HG02970 (cell line): Measurements from ENCODE around the gene PEX7.
"Not testable (repeated sequence)": the region's sequence is repeated elsewhere in the genome, so short reads cannot be mapped to it uniquely, and the experiment has no call there.

ENCODE experiments used
- ATAC-seq: cut with Tn5 transposase; IDR thresholded peaks from one replicate; pipeline ENCODE4 v1.9.1; 2021; ENCODE audit warnings: mild to moderate bottlenecking, moderate library complexity, moderate number of reproducible peaks; ENCODE audit not compliant: unreplicated experiment, low FRiP score

Gene PEX7

GRCh38 chr6:136790411-136791295 is 31.7 kb upstream of the PEX7 start:
- ATAC-seq: no peak

- peak; percentile 24 for ATAC-seq
These were observed 30.9 kb upstream of the PEX7 start for GRCh38 chr6:136791296-136792094.

- no peak for ATAC-seq
These were observed 30.3 kb upstream of the PEX7 start for GRCh38 chr6:136792095-136792409.

GRCh38 chr6:136792410-136793262 is 29.8 kb upstream of the PEX7 start, which contains the start of gene MAP3K5:
MAP3K5 (minus strand) TSS chr6:136792477; CDS start chr6:136792157, 320 bp downstream.
- ATAC-seq: peak; percentile 67

GRCh38 chr6:136793363-136793762 is 29.0 kb upstream of the PEX7 start:
- ATAC-seq: no peak

GRCh38 chr6:136795386-136795785 is 27.0 kb upstream of the PEX7 start:
- no peak for ATAC-seq

GRCh38 chr6:136795996-136796395 is 26.4 kb upstream of the PEX7 start:
- ATAC-seq: no peak

GRCh38 chr6:136798044-136798443 is 24.3 kb upstream of the PEX7 start:
- ATAC-seq: no peak

GRCh38 chr6:136801581-136801980 is 20.8 kb upstream of the PEX7 start:
- ATAC-seq: no peak

- no peak for ATAC-seq
These were observed 18.8 kb upstream of the PEX7 start for GRCh38 chr6:136803608-136804007.

GRCh38 chr6:136809091-136809860 is 13.1 kb upstream of the PEX7 start:
- no peak for ATAC-seq

GRCh38 chr6:136811272-136811671 is 11.1 kb upstream of the PEX7 start:
- ATAC-seq: no peak

- ATAC-seq: no peak
These were observed 10.2 kb upstream of the PEX7 start for GRCh38 chr6:136812174-136812573.

GRCh38 chr6:136815608-136816007 is 6.8 kb upstream of the PEX7 start:
- not testable (repeated sequence) for ATAC-seq

- no peak for ATAC-seq
These were observed 5.7 kb upstream of the PEX7 start for GRCh38 chr6:136816656-136817055.

GRCh38 chr6:136820561-136820960 is 1.8 kb upstream of the PEX7 start:
- no peak for ATAC-seq

- ATAC-seq: no peak
These were observed 381 bp upstream of the PEX7 start for GRCh38 chr6:136822046-136822375.

- no peak for ATAC-seq
These were observed 802 bp downstream of the PEX7 start for GRCh38 chr6:136823128-136823660.

GRCh38 chr6:136826216-136826615 is 3.8 kb downstream of the PEX7 start:
- ATAC-seq: no peak
